Prostate gland (tissue), 2 donors: ENCODE measurements around the gene PDGFD. TPM values are rescaled to one million over a fixed set of nuclear protein-coding genes. Genes with fewer than 3 reads are reported as not detected.

ENCODE experiments used
- DNase-seq: peaks from one replicate; pipeline ENCODE4 v3.0.0-alpha.2; 2019; ENCODE audit warnings: low spot score
- H3K27ac ChIP-seq, 2 donors: fragments of 200-600 bp; sonication (generic); 2 replicates each; pipeline ENCODE4 v1.5.1; 2017 to 2019
- H3K27me3 ChIP-seq: fragments of 200-600 bp; sonication (generic); replicated peaks from 2 replicates; pipeline ENCODE4 v1.5.1; 2019; ENCODE audit not compliant: insufficient read depth
- H3K36me3 ChIP-seq, 2 donors: fragments of 200-600 bp; sonication (generic); 1 replicate in 1 of 2; 2 replicates in 1 of 2; pipeline versions ENCODE4 v1.5.1 to v1.8.1; 2017 to 2019
- H3K4me1 ChIP-seq: fragments of 200-600 bp; sonication (generic); replicated peaks from 2 replicates; pipeline ENCODE4 v1.5.1; 2019
- H3K4me3 ChIP-seq, 2 donors: fragments of 200-600 bp; sonication (generic); 2 replicates each; pipeline ENCODE4 v1.5.1; 2017 to 2019
- H3K9me3 ChIP-seq: fragments of 200-600 bp; sonication (generic); 2 replicates; pipeline ENCODE4 v1.5.1; 2017
- POLR2A ChIP-seq: fragments of 450-650 bp; IDR thresholded peaks from one replicate; pipeline ENCODE4 v1.6.1; 2016; ENCODE audit warnings: antibody characterized with exemption, mild to moderate bottlenecking
- POLR2AphosphoS5 ChIP-seq: sonication (generic); formaldehyde crosslinking; IDR thresholded peaks from one replicate; pipeline ENCODE4 v1.6.1; 2017; ENCODE audit warnings: antibody characterized with exemption
- WGBS: methylation state at CpG from one replicate; pipeline ENCODE4 v1.1.5; 2018; 5-methylcytosine and 5-hydroxymethylcytosine counted together
- intact Hi-C: fragments of 100-400 bp; cut with DNase I; formaldehyde crosslinking; loops from one replicate; pipeline ENCODE4 v1.14.2; 2022
- total RNA-seq, 2 donors: library from RNA; depleted of rRNA; stranded (reverse); fragments of >200 nt; gene quantifications; one replicate each; pipeline ENCODE4 v1.1.0, GENCODE V29; 2016
- TF ChIP-seq, protein P1 (sequence below), 4 experiments: fragments of 200-600 bp in 2 of 4; fragments of 450-650 bp in 2 of 4; sonication (generic) in 2 of 4; IDR thresholded peaks; 1 replicate in 3 of 4; 2 replicates in 1 of 4; pipeline ENCODE4 v1.5.1; 2016 to 2019; ENCODE audit warnings: antibody characterized with exemption in 4 of 4, mild to moderate bottlenecking in 2 of 4, moderate library complexity in 2 of 4

The PDGFD gene
- total RNA-seq, 2 donors from 2014 or later: 12.6 to 19.4 TPM

- Histone ChIP-seq H3K4me1 (no peaks in the 10 kb centered on the region), H3K9me3 (no peaks in the 10 kb centered on the region), H3K36me3 (no peaks in the 10 kb centered on the region), H3K4me3 (no peak overlapping the region), H3K27ac (no peak overlapping the region), H3K27me3 (no peaks in the 10 kb centered on the region)
- no peak for DNase-seq
- TF ChIP-seq, protein P1, sequence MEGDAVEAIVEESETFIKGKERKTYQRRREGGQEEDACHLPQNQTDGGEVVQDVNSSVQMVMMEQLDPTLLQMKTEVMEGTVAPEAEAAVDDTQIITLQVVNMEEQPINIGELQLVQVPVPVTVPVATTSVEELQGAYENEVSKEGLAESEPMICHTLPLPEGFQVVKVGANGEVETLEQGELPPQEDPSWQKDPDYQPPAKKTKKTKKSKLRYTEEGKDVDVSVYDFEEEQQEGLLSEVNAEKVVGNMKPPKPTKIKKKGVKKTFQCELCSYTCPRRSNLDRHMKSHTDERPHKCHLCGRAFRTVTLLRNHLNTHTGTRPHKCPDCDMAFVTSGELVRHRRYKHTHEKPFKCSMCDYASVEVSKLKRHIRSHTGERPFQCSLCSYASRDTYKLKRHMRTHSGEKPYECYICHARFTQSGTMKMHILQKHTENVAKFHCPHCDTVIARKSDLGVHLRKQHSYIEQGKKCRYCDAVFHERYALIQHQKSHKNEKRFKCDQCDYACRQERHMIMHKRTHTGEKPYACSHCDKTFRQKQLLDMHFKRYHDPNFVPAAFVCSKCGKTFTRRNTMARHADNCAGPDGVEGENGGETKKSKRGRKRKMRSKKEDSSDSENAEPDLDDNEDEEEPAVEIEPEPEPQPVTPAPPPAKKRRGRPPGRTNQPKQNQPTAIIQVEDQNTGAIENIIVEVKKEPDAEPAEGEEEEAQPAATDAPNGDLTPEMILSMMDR (IDR thresholded peaks at IDR 0.05): no peak
- TF ChIP-seq POLR2AphosphoS5: no peak
- TF ChIP-seq POLR2A: no peak
- WGBS: 88% methylated on average over 7 of the region's 7 CpGs
- intact Hi-C loops: no loop called here
Measured at GRCh38 chr11:103870821-103871309, 293.1 kb downstream of the PDGFD start.

GRCh38 chr11:103867481-103867880 is 296.5 kb downstream of the PDGFD start:
- Histone ChIP-seq H3K4me3 (no peak overlapping the region), H3K9me3 (no peaks in the 10 kb centered on the region), H3K4me1 (no peaks in the 10 kb centered on the region), H3K27me3 (no peaks in the 10 kb centered on the region), H3K27ac (no peak overlapping the region), H3K36me3 (no peaks in the 10 kb centered on the region)
- intact Hi-C loops: no loop called here
- WGBS: 93% methylated on average over 4 of the region's 4 CpGs
- DNase-seq: no peak
- TF ChIP-seq, protein P1 (IDR thresholded peaks at IDR 0.05): no peak
- TF ChIP-seq POLR2A: no peak
- no peak for TF ChIP-seq POLR2AphosphoS5

GRCh38 chr11:103863497-103863896 is 300.4 kb downstream of the PDGFD start:
- TF ChIP-seq POLR2A (no peak), POLR2AphosphoS5 (no peak)
- TF ChIP-seq, protein P1 (IDR thresholded peaks at IDR 0.05): no peak
- Histone ChIP-seq H3K4me1 (no peaks in the 10 kb centered on the region), H3K27ac (no peak overlapping the region), H3K4me3 (no peak overlapping the region), H3K36me3 (no peaks in the 10 kb centered on the region), H3K9me3 (no peaks in the 10 kb centered on the region), H3K27me3 (no peaks in the 10 kb centered on the region)
- 100% methylated on average over 3 of the region's 3 CpGs for WGBS
- intact Hi-C loops: no loop called here
- no peak for DNase-seq

GRCh38 chr11:103862802-103863174 is 301.2 kb downstream of the PDGFD start:
- Histone ChIP-seq H3K36me3 (no peaks in the 10 kb centered on the region), H3K9me3 (no peaks in the 10 kb centered on the region), H3K4me1 (no peaks in the 10 kb centered on the region), H3K4me3 (no peak overlapping the region), H3K27me3 (no peaks in the 10 kb centered on the region), H3K27ac (no peak overlapping the region)
- no peak for DNase-seq
- TF ChIP-seq POLR2A: no peak
- TF ChIP-seq, protein P1 (IDR thresholded peaks at IDR 0.05): no peak
- no peak for TF ChIP-seq POLR2AphosphoS5
- WGBS: 92% methylated on average over 3 of the region's 3 CpGs
- intact Hi-C loops: no loop called here

DNA sequence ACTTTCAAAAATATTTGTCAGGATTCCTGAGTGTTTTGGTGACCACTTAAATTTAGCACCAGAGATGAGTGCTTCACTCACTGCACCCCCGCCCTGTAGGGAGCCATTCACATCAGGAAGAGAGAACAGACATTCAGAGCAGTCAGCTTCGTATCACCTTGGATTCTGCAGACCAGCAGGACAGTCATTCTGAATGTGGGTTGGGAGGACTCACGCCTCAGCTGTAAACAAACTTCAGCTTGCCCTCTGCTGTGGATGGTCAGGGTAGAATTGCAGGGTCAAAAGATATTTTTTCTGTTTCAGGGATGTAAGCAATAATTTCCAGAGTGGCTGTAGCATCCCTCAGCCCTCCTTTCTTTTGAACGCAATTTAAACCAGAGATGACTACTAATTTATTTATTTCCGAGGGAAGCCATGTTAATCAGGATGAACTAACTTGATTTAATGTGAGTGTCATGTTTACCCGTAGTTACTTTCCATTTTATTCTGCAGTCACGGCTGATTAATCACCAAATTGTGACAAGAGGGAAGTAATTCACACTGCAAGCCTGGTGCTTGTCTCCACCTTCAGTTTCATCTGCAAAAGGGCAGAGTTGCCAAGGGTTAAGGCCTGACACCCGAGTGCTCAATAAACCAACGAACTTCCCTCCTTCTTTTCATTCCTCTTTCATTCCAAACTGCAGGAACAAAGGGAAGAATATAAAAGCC is 301.7 kb downstream of the PDGFD start:
- TF ChIP-seq POLR2A (no peak), POLR2AphosphoS5 (no peak)
- TF ChIP-seq, protein P1 (IDR thresholded peaks at IDR 0.05): no peak
- H3K4me1 ChIP-seq: no peaks in the 10 kb centered on the region
- WGBS: 67% methylated on average over 9 of the region's 9 CpGs
- H3K9me3 ChIP-seq: no peaks in the 10 kb centered on the region
- H3K4me3 ChIP-seq: no peak overlapping the region
- no peak for DNase-seq
- no peak overlapping the region for H3K27ac ChIP-seq
- H3K36me3 ChIP-seq: no peaks in the 10 kb centered on the region
- H3K27me3 ChIP-seq: no peaks in the 10 kb centered on the region
- intact Hi-C loops: no loop called here
